HepG2 (cell line): ENCODE results near the gene ZNF217.

Source experiments
- CBX5 ChIP-seq: sonication (generic); formaldehyde crosslinking; IDR thresholded peaks from 2 replicates; pipeline ENCODE4 v1.4.0; 2020; ENCODE audit warnings: missing genetic modification reagents, borderline replicate concordance
- POLR2A ChIP-seq, 2 experiments: IDR thresholded peaks; 2 replicates each; pipeline ENCODE4 v1.6.1; 2011; ENCODE audit warnings: low read depth in 2 of 2, low read length in 2 of 2, mild to moderate bottlenecking in 1 of 2, moderate library complexity in 1 of 2; ENCODE audit not compliant: insufficient read depth in 1 of 2
- ZNF781 ChIP-seq: sonication (generic); formaldehyde crosslinking; IDR thresholded peaks from 2 replicates; pipeline ENCODE4 v1.5.1; 2020; ENCODE audit warnings: borderline replicate concordance, mild to moderate bottlenecking, missing genetic modification reagents; ENCODE audit errors: not compliant biosample characterization
- TF ChIP-seq, protein P1 (sequence below): sonication (generic); formaldehyde crosslinking; IDR thresholded peaks from 2 replicates; pipeline ENCODE4 v1.5.0; 2020; ENCODE audit warnings: mild to moderate bottlenecking, missing genetic modification reagents, moderate library complexity

DNA sequence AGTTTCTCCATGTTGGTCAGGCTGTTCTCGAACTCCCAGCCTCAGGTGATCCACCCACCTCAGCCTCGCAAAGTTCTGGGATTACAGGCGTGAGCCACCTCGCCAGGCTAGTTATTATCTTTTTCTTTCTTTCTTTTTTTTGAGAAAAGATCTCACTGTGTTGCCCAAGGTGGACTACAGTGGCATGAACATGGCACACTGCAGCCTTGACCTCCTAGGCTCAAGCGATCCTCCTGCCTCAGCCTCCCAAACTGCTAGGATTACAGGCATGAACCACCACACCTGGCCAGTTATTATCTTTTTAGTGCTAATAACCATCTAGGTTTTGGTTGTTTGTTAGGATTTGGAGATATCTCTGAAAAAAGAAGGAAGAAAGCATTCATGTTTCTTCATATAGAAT lies 35.8 kb upstream of the ZNF217 start:
- TF ChIP-seq CBX5 (no peak), ZNF781 (CRISPR knock-in tag) (no peak), POLR2A (IDR thresholded peaks at IDR 0.05; ENCODE audit: insufficient read depth in 1 of 2, low read depth in 2 of 2, low read length in 2 of 2) (no peak)
- TF ChIP-seq, protein P1, sequence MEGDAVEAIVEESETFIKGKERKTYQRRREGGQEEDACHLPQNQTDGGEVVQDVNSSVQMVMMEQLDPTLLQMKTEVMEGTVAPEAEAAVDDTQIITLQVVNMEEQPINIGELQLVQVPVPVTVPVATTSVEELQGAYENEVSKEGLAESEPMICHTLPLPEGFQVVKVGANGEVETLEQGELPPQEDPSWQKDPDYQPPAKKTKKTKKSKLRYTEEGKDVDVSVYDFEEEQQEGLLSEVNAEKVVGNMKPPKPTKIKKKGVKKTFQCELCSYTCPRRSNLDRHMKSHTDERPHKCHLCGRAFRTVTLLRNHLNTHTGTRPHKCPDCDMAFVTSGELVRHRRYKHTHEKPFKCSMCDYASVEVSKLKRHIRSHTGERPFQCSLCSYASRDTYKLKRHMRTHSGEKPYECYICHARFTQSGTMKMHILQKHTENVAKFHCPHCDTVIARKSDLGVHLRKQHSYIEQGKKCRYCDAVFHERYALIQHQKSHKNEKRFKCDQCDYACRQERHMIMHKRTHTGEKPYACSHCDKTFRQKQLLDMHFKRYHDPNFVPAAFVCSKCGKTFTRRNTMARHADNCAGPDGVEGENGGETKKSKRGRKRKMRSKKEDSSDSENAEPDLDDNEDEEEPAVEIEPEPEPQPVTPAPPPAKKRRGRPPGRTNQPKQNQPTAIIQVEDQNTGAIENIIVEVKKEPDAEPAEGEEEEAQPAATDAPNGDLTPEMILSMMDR (CRISPR knock-in tag), result no peak
